AG09309 (cell line): ENCODE measurements around the gene TMEM170B.

Source experiments
- DNase-seq: peaks from one replicate; pipeline ENCODE4 v3.0.0-alpha.2; 2010; ENCODE audit warnings: low read depth
- H3K4me3 ChIP-seq: 2 replicates; pipeline ENCODE4 v1.5.1; 2011; ENCODE audit warnings: mild to moderate bottlenecking, low read depth, low read length, moderate library complexity; ENCODE audit not compliant: control insufficient read depth
- TF ChIP-seq, protein P1 (sequence below): IDR thresholded peaks from 2 replicates; pipeline ENCODE4 v1.5.1; 2011; ENCODE audit warnings: mild to moderate bottlenecking, low read depth, low read length, inconsistent platforms; ENCODE audit not compliant: insufficient read depth, control insufficient read depth; ENCODE audit errors: missing control alignments

The TMEM170B gene, protein sequence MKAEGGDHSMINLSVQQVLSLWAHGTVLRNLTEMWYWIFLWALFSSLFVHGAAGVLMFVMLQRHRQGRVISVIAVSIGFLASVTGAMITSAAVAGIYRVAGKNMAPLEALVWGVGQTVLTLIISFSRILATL

DNA sequence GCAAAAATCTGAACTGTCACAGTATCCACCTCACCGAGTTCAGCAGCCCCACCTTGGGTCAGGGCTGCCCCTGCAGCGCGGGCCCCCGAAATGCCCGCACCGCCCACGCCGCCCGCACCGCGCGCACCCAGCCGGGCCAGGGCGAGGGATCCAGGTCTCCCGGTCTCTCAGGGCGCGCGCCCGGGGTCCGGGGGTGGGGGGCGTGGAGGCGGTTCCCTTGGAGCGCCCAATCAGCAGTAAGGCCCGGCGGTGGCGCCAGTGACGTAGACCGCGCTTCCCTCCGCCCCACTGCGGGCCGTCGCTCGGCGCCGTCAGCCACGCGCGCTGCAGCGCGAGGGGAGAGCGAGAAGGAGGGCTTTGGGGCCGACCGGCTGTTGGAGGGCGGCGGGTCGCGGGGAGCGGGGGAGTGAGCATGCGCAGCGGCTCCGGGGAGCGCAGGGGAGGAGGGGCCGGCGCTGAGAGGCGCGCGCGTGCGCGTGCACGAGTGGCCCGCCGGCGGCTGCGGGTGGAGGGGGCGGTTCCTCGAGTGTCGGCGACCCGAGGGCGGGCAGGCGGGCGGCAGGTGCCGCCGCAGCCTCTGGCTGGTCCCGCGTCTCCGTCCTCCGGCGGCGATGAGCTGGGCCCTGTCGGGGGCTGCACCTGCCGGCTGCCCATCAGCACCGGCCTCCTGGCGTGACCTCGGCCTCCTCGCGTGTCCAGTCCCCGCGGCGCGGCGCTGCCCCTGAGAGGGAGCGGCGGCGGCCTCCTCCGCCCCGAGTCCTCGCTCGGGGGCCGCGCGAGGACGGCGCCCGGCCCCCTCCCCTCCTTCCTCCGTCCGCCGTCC lies at the start of gene TMEM170B:
TMEM170B (plus strand) TSS at position 521 of the 823 bp plus-strand sequence. CDS start 529 bp downstream, outside the sequence.
- DNase-seq = peak; percentile 31

DNA sequence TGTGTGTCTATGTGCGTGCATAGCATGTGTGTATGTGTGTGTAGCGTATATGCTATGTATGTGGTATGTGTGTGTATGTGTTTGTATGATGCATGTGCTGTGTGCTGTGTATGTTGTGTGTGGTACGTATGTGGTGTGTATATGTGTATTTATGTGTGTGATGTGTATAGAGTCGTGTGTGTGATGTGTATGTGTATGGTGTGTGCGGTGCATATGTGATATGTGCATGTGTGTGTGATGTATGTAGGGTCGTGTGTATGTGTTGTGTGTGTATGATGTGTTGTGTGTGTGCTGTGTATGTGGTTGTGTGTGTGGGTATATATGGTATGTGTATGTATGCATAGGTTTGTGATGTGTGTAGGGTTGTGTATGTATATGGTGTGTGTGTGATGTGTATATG lies 46.6 kb upstream of the TMEM170B start:
- DNase-seq = no peak
- H3K4me3 ChIP-seq = no peak overlapping the region
- TF ChIP-seq, protein P1, sequence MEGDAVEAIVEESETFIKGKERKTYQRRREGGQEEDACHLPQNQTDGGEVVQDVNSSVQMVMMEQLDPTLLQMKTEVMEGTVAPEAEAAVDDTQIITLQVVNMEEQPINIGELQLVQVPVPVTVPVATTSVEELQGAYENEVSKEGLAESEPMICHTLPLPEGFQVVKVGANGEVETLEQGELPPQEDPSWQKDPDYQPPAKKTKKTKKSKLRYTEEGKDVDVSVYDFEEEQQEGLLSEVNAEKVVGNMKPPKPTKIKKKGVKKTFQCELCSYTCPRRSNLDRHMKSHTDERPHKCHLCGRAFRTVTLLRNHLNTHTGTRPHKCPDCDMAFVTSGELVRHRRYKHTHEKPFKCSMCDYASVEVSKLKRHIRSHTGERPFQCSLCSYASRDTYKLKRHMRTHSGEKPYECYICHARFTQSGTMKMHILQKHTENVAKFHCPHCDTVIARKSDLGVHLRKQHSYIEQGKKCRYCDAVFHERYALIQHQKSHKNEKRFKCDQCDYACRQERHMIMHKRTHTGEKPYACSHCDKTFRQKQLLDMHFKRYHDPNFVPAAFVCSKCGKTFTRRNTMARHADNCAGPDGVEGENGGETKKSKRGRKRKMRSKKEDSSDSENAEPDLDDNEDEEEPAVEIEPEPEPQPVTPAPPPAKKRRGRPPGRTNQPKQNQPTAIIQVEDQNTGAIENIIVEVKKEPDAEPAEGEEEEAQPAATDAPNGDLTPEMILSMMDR = no peak

More for the DNA sequence above, at the start of gene TMEM170B:
- H3K4me3 ChIP-seq = peak within 1 kb of the TSS; percentile 75
- TF ChIP-seq, protein P1 = no peak

DNA sequence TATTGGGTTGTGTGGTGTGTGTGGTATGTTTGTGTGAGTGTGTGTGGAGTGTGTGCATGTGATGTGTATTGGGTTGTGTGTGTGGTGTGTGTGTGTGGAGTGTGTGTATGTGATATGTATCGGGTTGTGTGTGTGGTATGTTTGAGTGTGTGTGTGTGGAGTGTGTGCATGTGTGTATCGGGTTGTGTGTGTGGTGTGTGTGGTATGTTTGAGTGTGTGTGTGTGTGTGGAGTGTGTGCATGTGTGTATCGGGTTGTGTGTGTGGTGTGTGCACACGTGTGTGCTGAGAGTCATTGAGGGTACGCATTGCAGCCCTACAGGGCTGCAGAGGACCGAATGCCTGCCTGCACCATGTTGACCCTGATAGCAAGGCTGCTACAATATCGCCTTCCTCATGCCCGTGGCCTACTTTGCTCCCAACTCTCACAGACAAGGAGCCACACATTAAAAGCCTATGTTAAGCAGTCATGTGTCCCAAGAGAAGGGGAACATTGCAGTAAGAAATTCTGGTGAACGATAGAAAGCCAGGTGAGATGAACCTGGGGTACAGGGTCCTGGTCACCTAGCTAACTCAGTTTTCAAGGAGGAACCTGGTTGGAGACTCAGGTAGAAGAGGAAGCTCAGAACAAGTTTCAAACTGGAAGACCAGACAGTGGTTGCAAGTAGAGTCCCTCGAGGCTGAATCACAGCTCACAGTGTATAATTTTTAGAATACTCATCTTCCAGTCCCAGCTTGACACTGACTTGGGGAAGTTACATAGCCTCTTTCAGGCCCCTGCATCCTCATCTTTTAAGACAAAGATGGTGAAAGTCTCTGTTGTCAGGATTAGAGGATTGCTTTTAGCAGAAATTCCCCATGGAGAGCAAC lies 45.7 kb upstream of the TMEM170B start:
- no peak for DNase-seq
- TF ChIP-seq, protein P1 = no peak
- H3K4me3 ChIP-seq = no peak overlapping the region

DNA sequence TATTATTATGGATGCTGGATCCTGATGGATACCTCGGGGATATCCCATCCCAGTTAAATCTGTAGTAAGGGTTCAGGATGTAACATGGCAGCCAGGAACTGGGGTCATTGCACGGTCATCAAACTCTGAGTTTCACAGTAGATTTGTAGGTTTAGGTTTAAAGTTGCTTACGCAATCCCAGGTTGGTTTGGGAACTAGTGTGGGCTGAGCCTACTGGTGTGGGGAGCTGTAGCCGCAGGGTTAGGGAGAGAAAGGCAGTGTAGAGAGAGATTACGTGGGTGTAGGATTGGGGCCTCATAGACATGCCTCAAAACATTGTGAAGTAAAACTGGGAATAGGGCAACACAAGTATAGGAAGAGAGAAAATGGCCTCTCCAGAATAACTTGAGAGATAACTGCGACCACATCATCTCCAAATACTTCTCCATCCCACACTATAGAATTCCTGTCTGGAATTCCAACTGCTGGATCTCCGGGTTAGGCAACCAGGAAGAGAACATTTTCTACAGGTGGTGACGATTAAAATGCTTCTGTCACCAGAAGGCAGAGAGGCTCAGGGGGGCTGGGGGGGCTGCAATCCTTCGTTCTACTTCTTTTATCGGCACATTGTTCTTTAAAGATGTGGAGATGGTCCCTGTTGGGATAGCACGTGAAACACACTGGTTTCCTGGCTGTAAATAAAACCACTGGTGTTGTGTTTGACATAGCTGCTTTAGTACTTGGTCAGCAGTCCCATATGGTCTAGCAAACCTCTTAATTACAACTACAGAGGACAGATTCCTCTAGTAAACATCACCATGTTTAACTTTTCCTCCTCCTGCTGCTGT lies 44.9 kb upstream of the TMEM170B start:
- DNase-seq = no peak
- TF ChIP-seq, protein P1 = no peak
- H3K4me3 ChIP-seq = no peak overlapping the region

DNA sequence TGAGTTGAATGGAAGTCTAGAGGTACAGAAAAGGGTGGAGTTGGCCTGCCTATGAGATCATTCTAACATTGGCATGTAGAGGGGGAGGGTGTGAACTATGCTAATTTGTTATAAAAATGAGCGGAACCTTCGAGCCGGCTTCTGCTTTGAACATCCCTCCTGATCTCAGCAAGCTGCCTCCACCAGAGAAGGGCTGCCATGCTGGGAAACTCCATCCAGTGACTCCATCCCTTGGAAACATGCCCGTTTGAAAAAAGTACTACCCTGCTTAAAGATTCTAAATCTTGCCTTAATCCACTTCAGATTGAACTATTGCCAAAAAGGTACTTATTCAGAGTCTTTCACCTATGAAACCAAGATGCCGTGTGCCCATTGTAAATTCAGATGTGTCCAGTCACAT lies 43.6 kb upstream of the TMEM170B start:
- no peak for DNase-seq
- no peak overlapping the region for H3K4me3 ChIP-seq
- TF ChIP-seq, protein P1 = no peak
